Stomach (tissue), 9 donors: ENCODE measurements around the gene SUPT16H. TPM values are rescaled to one million over a fixed set of nuclear protein-coding genes. Genes with fewer than 3 reads are reported as not detected.

ENCODE experiments used
- DNase-seq, 2 donors: peaks; one replicate each; pipeline versions ENCODE4 v3.0.0 to v3.0.0-alpha.2; 2013 to 2019
- H3K27ac ChIP-seq, 5 donors: fragments of 200-600 bp in 4 of 5; sonication (generic) in 4 of 5; one replicate each; pipeline ENCODE4 v1.5.1; 2013 to 2019; ENCODE audit warnings: mild to moderate bottlenecking in 1 of 5, moderate library complexity in 1 of 5
- H3K27me3 ChIP-seq, 3 donors: fragments of 200-600 bp; sonication (generic); one replicate each; pipeline ENCODE4 v1.5.1; 2017 to 2019; ENCODE audit warnings: mixed run types in 1 of 3
- H3K36me3 ChIP-seq, 4 donors: fragments of 200-600 bp; sonication (generic); 1 replicate in 3 of 4; 2 replicates in 1 of 4; pipeline ENCODE4 v1.5.1; 2016 to 2019
- H3K4me1 ChIP-seq, 4 donors: fragments of 200-600 bp; sonication (generic); one replicate each; pipeline ENCODE4 v1.5.1; 2016 to 2019
- H3K4me3 ChIP-seq, 4 donors: fragments of 200-600 bp; sonication (generic) in 3 of 4; one replicate each; pipeline ENCODE4 v1.5.1; 2016 to 2019; ENCODE audit warnings: mild to moderate bottlenecking in 1 of 4
- H3K9me3 ChIP-seq, 4 donors: fragments of 200-600 bp; sonication (generic); one replicate each; pipeline ENCODE4 v1.5.1; 2016 to 2019
- CTCF ChIP-seq, 7 experiments: fragments of 450-650 bp in 4 of 7; fragments of 200-600 bp in 3 of 7; sonication (generic) in 3 of 7; IDR thresholded peaks; one replicate each; pipeline ENCODE4 v1.5.1; 2016 to 2019; ENCODE audit warnings: antibody characterized with exemption in 7 of 7, control low read depth in 2 of 7, mild to moderate bottlenecking in 1 of 7
- EP300 ChIP-seq: sonication (generic); formaldehyde crosslinking; IDR thresholded peaks from one replicate; pipeline ENCODE4 v1.6.1; 2017; ENCODE audit warnings: antibody characterized with exemption
- POLR2A ChIP-seq, 4 donors: fragments of 450-650 bp; IDR thresholded peaks; one replicate each; pipeline ENCODE4 v1.6.1; 2016; ENCODE audit warnings: antibody characterized with exemption in 4 of 4, control low read depth in 2 of 4, mild to moderate bottlenecking in 1 of 4, moderate library complexity in 1 of 4
- POLR2AphosphoS5 ChIP-seq, 3 donors: sonication (generic); formaldehyde crosslinking; IDR thresholded peaks; one replicate each; pipeline ENCODE4 v1.6.1; 2016; ENCODE audit warnings: antibody characterized with exemption in 3 of 3
- WGBS, 5 donors: extraction: QIAGEN DNeasy Blood & Tissue Kit in 3 of 5; methylation state at CpG; one replicate each; pipeline versions ENCODE4 v1.1.5 to v1.1.7; 2013 to 2018; 5-methylcytosine and 5-hydroxymethylcytosine counted together
- intact Hi-C: fragments of 100-400 bp; cut with DNase I; formaldehyde crosslinking; loops from one replicate; pipeline ENCODE4 v1.15.1; 2023; ENCODE audit warnings: low total_unique reads
- polyA plus RNA-seq, 3 donors: library from polyadenylated mRNA; stranded (reverse); fragments of 200-250 nt; gene quantifications; one replicate each; pipeline ENCODE4 v1.2.3, GENCODE V29; 2013
- total RNA-seq, 5 donors: library from RNA; depleted of rRNA; stranded (reverse); fragments of >200 nt; gene quantifications; one replicate each; pipeline versions ENCODE4 v1.1.0 to v1.2.3, GENCODE V29; 2014 to 2016
- donor health status: healthy with polysubstance abuse.
- donor health status: Bipolar disorder and iron deficiency.
- donor health status: healthy.

The SUPT16H gene
- total and polyA plus RNA-seq, 8 donors = 14.2 to 76.2 (median 34.6) TPM

- WGBS, 5 donors = 28 to 51% (median 43%) methylated on average over 2 of the region's 2 CpGs
- intact Hi-C loops = no loop called here
- no peak for DNase-seq
- no peak overlapping the region for H3K27ac ChIP-seq
- TF ChIP-seq CTCF (IDR thresholded peaks at IDR 0.05) (no peak), POLR2AphosphoS5 (IDR thresholded peaks at IDR 0.05) (no peak), POLR2A (IDR thresholded peaks at IDR 0.05) (no peak), EP300 (no peak)
- no peak overlapping the region for H3K4me3 ChIP-seq
- H3K9me3 ChIP-seq = no peaks in the 10 kb centered on the region
- H3K27me3 ChIP-seq = no peaks in the 10 kb centered on the region
- H3K36me3 ChIP-seq = peaks cover 8 to 17% (median 16%) of the 10 kb centered on the region in 4 donors
- no peaks in the 10 kb centered on the region for H3K4me1 ChIP-seq
These were observed 36.6 kb downstream of the SUPT16H start for GRCh38 chr14:21347201-21347600.

- TF ChIP-seq POLR2A (IDR thresholded peaks at IDR 0.05) (no peak), EP300 (no peak), POLR2AphosphoS5 (IDR thresholded peaks at IDR 0.05) (no peak), CTCF (IDR thresholded peaks at IDR 0.05) (no peak)
- Histone ChIP-seq H3K36me3 (peaks cover 2 to 11% (median 10%) of the 10 kb centered on the region in 4 donors), H3K27ac (no peak overlapping the region), H3K4me3 (no peak overlapping the region), H3K9me3 (no peaks in the 10 kb centered on the region), H3K27me3 (no peaks in the 10 kb centered on the region), H3K4me1 (no peaks in the 10 kb centered on the region)
- intact Hi-C loops = no loop called here
- WGBS, 5 donors = 58 to 65% (median 61%) methylated on average over 2 of the region's 2 CpGs
- no peak for DNase-seq
These were observed 37.2 kb downstream of the SUPT16H start for GRCh38 chr14:21346532-21347135.

- no peaks in the 10 kb centered on the region for H3K4me1 ChIP-seq
- WGBS, 5 donors = 74 to 85% (median 82%) methylated on average over 13 of the region's 13 CpGs
- TF ChIP-seq EP300 (no peak), CTCF (IDR thresholded peaks at IDR 0.05) (no peak)
- H3K9me3 ChIP-seq = no peaks in the 10 kb centered on the region
- H3K27ac ChIP-seq = no peak overlapping the region
- DNase-seq = no peak
- no peak overlapping the region for H3K4me3 ChIP-seq
- no peaks in the 10 kb centered on the region for H3K36me3 ChIP-seq
- intact Hi-C loops = no loop called here
- H3K27me3 ChIP-seq = no peaks in the 10 kb centered on the region
These were observed 40.6 kb downstream of the SUPT16H start for GRCh38 chr14:21343035-21343794.

- Histone ChIP-seq H3K27ac (no peak overlapping the region), H3K9me3 (no peaks in the 10 kb centered on the region), H3K36me3 (no peaks in the 10 kb centered on the region), H3K4me1 (no peaks in the 10 kb centered on the region), H3K4me3 (no peak overlapping the region), H3K27me3 (no peaks in the 10 kb centered on the region)
- intact Hi-C loops = loop anchor here (10.0 kb wide), 1 partner anchor 50 kb away; the partner anchor contains the start of gene RPGRIP1
- TF ChIP-seq POLR2AphosphoS5 (IDR thresholded peaks at IDR 0.05) = no peak
- no peak for TF ChIP-seq POLR2A (IDR thresholded peaks at IDR 0.05)
- TF ChIP-seq CTCF (IDR thresholded peaks at IDR 0.05) = no peak
- TF ChIP-seq EP300 = no peak
- WGBS, 5 donors = 75 to 86% (median 81%) methylated on average over 9 of the region's 9 CpGs
- no peak for DNase-seq
These were observed 49.5 kb downstream of the SUPT16H start for GRCh38 chr14:21334202-21334906.
